LNCAP (cell line): ENCODE data around the gene ASIC3.

Source experiments
- TF ChIP-seq, protein P1 (sequence below): fragments of 450-650 bp; IDR thresholded peaks from 2 replicates; pipeline ENCODE4 v1.5.1; 2017; ENCODE audit warnings: mild to moderate bottlenecking

The ASIC3 gene

DNA sequence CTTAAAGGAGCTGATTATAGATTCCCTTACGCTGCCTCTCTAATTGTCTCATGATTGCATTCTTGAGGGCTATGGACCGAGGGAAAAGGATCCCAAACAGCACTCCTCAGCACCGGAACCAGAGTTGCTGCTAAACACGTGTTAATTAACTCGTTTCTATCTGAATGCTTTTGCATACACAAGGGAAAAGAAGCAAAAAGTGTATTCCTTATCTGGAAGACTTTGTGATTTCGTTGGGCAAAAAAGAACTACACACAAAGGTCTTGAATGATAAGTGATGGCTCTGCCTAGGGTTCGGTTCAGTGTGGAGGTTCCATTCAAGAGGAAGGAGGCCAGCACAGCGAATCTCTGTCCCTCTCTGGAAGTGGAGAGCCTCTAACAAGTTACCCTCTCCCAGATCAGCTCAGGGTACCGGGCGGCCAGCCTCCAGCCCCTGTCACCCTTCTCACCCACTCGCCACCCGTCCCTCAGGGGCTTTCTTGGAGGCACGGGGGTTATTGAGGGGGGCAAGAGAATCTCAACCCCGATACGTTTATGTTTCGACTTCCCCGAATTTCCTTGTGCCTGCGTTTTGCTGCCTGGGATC lies 10.5 kb downstream of the ASIC3 start:
- TF ChIP-seq, protein P1, sequence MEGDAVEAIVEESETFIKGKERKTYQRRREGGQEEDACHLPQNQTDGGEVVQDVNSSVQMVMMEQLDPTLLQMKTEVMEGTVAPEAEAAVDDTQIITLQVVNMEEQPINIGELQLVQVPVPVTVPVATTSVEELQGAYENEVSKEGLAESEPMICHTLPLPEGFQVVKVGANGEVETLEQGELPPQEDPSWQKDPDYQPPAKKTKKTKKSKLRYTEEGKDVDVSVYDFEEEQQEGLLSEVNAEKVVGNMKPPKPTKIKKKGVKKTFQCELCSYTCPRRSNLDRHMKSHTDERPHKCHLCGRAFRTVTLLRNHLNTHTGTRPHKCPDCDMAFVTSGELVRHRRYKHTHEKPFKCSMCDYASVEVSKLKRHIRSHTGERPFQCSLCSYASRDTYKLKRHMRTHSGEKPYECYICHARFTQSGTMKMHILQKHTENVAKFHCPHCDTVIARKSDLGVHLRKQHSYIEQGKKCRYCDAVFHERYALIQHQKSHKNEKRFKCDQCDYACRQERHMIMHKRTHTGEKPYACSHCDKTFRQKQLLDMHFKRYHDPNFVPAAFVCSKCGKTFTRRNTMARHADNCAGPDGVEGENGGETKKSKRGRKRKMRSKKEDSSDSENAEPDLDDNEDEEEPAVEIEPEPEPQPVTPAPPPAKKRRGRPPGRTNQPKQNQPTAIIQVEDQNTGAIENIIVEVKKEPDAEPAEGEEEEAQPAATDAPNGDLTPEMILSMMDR = no peak

DNA sequence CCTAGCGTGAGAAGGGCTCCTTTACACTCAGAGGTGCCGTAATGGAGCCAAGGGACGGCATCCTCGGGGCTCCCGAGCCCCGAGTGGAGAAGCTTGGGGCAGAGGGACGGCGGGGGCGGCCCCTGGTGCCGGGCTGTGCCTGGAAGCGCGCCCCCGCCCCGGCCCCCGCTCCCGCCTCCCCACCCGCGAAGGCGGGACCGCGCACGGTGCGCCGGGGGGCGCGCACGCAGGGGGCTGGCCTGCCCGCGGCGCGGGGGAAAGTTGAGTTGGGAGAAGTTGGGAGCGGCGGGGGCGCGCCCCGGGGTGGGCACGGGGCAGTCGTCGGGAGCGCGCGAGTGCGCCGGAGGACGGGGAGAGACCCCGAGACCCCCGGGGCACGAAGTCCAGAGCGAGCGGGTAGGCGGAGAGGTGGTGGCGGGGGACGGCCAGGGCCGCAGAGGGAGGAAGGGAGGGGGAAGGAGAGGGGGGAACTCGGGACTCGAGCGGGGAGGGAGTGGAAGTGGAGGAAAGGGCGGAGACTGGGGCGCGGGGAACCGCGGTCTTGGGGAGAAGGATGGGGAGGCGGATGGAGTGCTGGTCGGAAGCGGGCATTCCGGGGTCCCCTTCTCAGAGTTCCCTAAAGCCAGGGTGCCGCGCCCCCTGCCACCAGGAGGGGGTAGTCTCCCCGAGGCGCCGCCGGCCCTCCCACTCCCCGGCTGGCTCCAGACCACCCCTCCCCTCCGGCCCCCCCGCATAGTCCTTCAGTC lies 11.2 kb downstream of the ASIC3 start, which contains the start of gene SLC4A2:
Gene SLC4A2, plus strand, starts transcription at position 223 of the 746 bp plus-strand sequence. CDS start 2,399 bp downstream, outside the sequence.
- TF ChIP-seq, protein P1 = peak; percentile 26

- TF ChIP-seq, protein P1 = no peak; the same call in 1 of the 2 replicates
These were observed 11.7 kb downstream of the ASIC3 start for GRCh38 chr7:151060113-151060415.

DNA sequence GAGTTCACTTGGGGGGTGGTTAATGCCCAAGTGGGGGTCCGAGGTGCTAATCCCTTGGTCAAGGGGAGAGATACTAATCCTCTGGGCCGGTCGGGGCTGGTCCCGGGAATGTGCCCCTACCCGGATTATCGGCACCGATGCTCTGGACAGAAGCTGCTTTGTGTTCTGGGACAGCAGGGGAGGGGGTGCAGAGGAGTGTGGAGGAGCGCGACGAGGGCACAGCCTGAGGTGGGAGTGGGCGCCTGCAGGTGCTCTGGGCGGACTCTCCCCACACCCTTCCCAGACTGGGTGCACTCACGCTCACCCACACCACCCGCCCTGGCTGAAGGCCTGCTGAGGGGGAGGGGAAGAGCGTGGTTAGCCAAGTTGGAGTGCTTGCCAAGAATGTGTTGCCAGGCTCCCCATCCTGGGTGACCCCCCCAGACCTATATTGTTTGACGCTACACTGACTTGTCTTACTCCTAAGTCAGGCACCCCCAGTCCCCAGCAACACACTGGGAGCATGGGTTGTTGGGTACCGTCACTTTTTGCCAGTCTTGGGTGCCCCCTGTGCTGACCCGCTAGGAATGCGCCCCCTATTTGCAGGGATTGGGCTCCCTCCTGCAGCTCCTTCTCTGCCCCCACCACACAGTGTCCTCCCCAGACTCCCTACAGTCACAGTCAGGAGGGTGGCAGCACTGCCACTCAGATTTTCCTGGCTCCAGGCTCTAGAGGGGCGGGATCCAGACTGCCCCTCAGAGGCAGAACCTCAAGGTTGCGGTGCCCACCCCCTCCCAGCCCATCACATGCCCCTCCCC lies 12.3 kb downstream of the ASIC3 start:
- TF ChIP-seq, protein P1 = no peak

GRCh38 chr7:151061213-151062110 lies 13.1 kb downstream of the ASIC3 start:
- TF ChIP-seq, protein P1 = no peak

GRCh38 chr7:151062111-151062398 lies 13.7 kb downstream of the ASIC3 start:
- TF ChIP-seq, protein P1 = no peak
